Activated CD4-positive, alpha-beta T cell treated with anti-CD3 and anti-CD28 coated beads, Interleukin-2, amount 50 U/mL, for 48 hours (primary cell): ENCODE data around the gene LANCL3.
"Not testable (repeated sequence)": the region's sequence is repeated elsewhere in the genome, so short reads cannot be mapped to it uniquely, and the experiment has no call there.

ENCODE experiments used
- DNase-seq, 2 experiments: peaks; one replicate each; pipeline ENCODE4 v3.0.0-alpha.2; 2020

LANCL3 gene

GRCh38 chrX:37627602-37628001 lies 56.1 kb downstream of the LANCL3 start:
- DNase-seq = no peak

- no peak for DNase-seq
Observed at GRCh38 chrX:37638047-37638446, 66.6 kb downstream of the LANCL3 start.

- DNase-seq = no peak
Observed at GRCh38 chrX:37640142-37640541, 68.7 kb downstream of the LANCL3 start.

GRCh38 chrX:37641859-37642258 lies 70.4 kb downstream of the LANCL3 start:
- DNase-seq = no peak

GRCh38 chrX:37644381-37645305 lies 73.2 kb downstream of the LANCL3 start:
- no peak for DNase-seq

- DNase-seq = no peak
Observed at GRCh38 chrX:37646254-37646653, 74.8 kb downstream of the LANCL3 start.

GRCh38 chrX:37650879-37651278 lies 79.4 kb downstream of the LANCL3 start:
- DNase-seq = not testable (repeated sequence)

- DNase-seq = no peak
Observed at GRCh38 chrX:37651921-37652452, 80.5 kb downstream of the LANCL3 start.

- no peak for DNase-seq
Observed at GRCh38 chrX:37652589-37653231, 81.2 kb downstream of the LANCL3 start.

- no peak for DNase-seq
Observed at GRCh38 chrX:37653397-37654085, 82.1 kb downstream of the LANCL3 start.

- no peak for DNase-seq
Observed at GRCh38 chrX:37658343-37659030, 87.0 kb downstream of the LANCL3 start.

GRCh38 chrX:37659047-37659446 lies 87.6 kb downstream of the LANCL3 start:
- no peak for DNase-seq

- DNase-seq = no peak
Observed at GRCh38 chrX:37662181-37662580, 90.7 kb downstream of the LANCL3 start.

- no peak for DNase-seq
Observed at GRCh38 chrX:37666516-37666915, 95.1 kb downstream of the LANCL3 start.

- no peak for DNase-seq
Observed at GRCh38 chrX:37667141-37667540, 95.7 kb downstream of the LANCL3 start.

- DNase-seq = no peak
Observed at GRCh38 chrX:37672563-37672962, 101.1 kb downstream of the LANCL3 start.

- DNase-seq = no peak
Observed at GRCh38 chrX:37676811-37677210, 105.3 kb downstream of the LANCL3 start.

GRCh38 chrX:37677243-37677642 lies 105.8 kb downstream of the LANCL3 start:
- no peak for DNase-seq

GRCh38 chrX:37677765-37678164 lies 106.3 kb downstream of the LANCL3 start:
- DNase-seq = no peak

- DNase-seq = no peak
Observed at GRCh38 chrX:37678574-37678973, 107.1 kb downstream of the LANCL3 start.

- DNase-seq = no peak
Observed at GRCh38 chrX:37679230-37679629, 107.8 kb downstream of the LANCL3 start.

- no peak for DNase-seq
Observed at GRCh38 chrX:37679888-37680287, 108.4 kb downstream of the LANCL3 start.

GRCh38 chrX:37684426-37684825 lies 113.0 kb downstream of the LANCL3 start:
- DNase-seq = no peak
